NT2/D1 (cell line): ENCODE measurements around the gene PTGDS.

Experiments used
- SUZ12 ChIP-seq: IDR thresholded peaks from 2 replicates; pipeline ENCODE4 v1.6.1; 2011; ENCODE audit not compliant: insufficient read length, insufficient read depth; ENCODE audit errors: extremely low read depth
- YY1 ChIP-seq: IDR thresholded peaks from 2 replicates; pipeline ENCODE4 v1.6.1; 2011; ENCODE audit not compliant: insufficient read length, insufficient read depth
- ZNF274 ChIP-seq: IDR thresholded peaks from 2 replicates; pipeline ENCODE4 v1.6.1; 2011; ENCODE audit warnings: mild to moderate bottlenecking, low read depth, low read length

GRCh38 chr9:136965771-136966484 is 11.4 kb upstream of the PTGDS start:
- TF ChIP-seq YY1 (no peak), SUZ12 (no peak), ZNF274 (no peak)
